OCI-LY1 (cell line): ENCODE measurements around the gene ZBTB8B.

Experiments used
- H2AFZ ChIP-seq: fragments of 200-600 bp; sonication (generic), shearing (Covaris generic); 2 replicates; pipeline ENCODE4 v1.6.0; 2014; ENCODE audit warnings: antibody characterized with exemption, mild to moderate bottlenecking, low read length
- H3F3A ChIP-seq: fragments of 200-600 bp; sonication (generic), shearing (Covaris generic); 2 replicates; pipeline ENCODE4 v1.6.0; 2014; ENCODE audit warnings: mild to moderate bottlenecking, antibody characterized with exemption, low read length, moderate library complexity; ENCODE audit not compliant: insufficient read depth
- H3K27ac ChIP-seq: fragments of 200-600 bp; sonication (generic); 2 replicates; pipeline ENCODE4 v1.5.1; 2014; ENCODE audit warnings: low read length, mixed run types, mild to moderate bottlenecking, low read depth; ENCODE audit not compliant: poor library complexity, severe bottlenecking
- H3K27me3 ChIP-seq: fragments of 200-600 bp; sonication (generic); 2 replicates; pipeline ENCODE4 v1.6.0; 2014; ENCODE audit warnings: antibody characterized with exemption, mild to moderate bottlenecking, low read length, moderate library complexity; ENCODE audit not compliant: insufficient read depth
- H3K36me3 ChIP-seq: fragments of 200-600 bp; sonication (generic); 2 replicates; pipeline ENCODE4 v1.6.1; 2014; ENCODE audit warnings: mild to moderate bottlenecking, antibody characterized with exemption, low read length, moderate library complexity, mixed read lengths; ENCODE audit not compliant: insufficient read depth
- H3K4me1 ChIP-seq: fragments of 200-600 bp; sonication (generic); 2 replicates; pipeline ENCODE4 v1.5.1; 2014; ENCODE audit warnings: mild to moderate bottlenecking, low read length, moderate library complexity; ENCODE audit not compliant: insufficient read depth, severe bottlenecking
- H3K4me2 ChIP-seq: fragments of 200-600 bp; sonication (generic), shearing (Covaris generic); 2 replicates; pipeline ENCODE4 v1.6.1; 2014; ENCODE audit warnings: low read length
- H3K4me3 ChIP-seq: fragments of 200-600 bp; sonication (generic); 2 replicates; pipeline ENCODE4 v1.5.1; 2014; ENCODE audit warnings: low read length, low read depth, mild to moderate bottlenecking, mixed read lengths; ENCODE audit not compliant: poor library complexity, severe bottlenecking
- H3K79me2 ChIP-seq: fragments of 200-600 bp; shearing (Covaris generic); 2 replicates; pipeline ENCODE4 v1.6.1; 2016; ENCODE audit warnings: mixed run types, low read length, mixed read lengths; ENCODE audit not compliant: insufficient read depth
- H3K9ac ChIP-seq: fragments of 200-600 bp; sonication (generic), shearing (Covaris generic); 2 replicates; pipeline ENCODE4 v1.6.1; 2014; ENCODE audit warnings: mild to moderate bottlenecking, low read length, mixed read lengths
- H3K9me2 ChIP-seq: fragments of 200-600 bp; sonication (generic), shearing (Covaris generic); 2 replicates; pipeline ENCODE4 v1.6.1; 2014; ENCODE audit warnings: low read depth, mild to moderate bottlenecking, low read length, mixed read lengths
- H3K9me3 ChIP-seq: fragments of 200-600 bp; shearing (Covaris generic); 2 replicates; pipeline ENCODE4 v1.6.1; 2014; ENCODE audit warnings: low read length, mixed read lengths
- H4K20me1 ChIP-seq: fragments of 200-600 bp; sonication (generic), shearing (Covaris generic); 2 replicates; pipeline ENCODE4 v1.6.0; 2016; ENCODE audit warnings: mild to moderate bottlenecking, low read length; ENCODE audit not compliant: insufficient read depth
- EZH2 ChIP-seq: fragments of 200-600 bp; sonication (generic), shearing (Covaris generic); IDR thresholded peaks from 2 replicates; pipeline ENCODE4 v1.8.0; 2017; ENCODE audit warnings: borderline replicate concordance, mixed run types, mild to moderate bottlenecking, antibody characterized with exemption, low read length, moderate library complexity, mixed read lengths
- TF ChIP-seq, protein P1 (sequence below): fragments of 200-600 bp; sonication (generic), shearing (Covaris generic); IDR thresholded peaks from 2 replicates; pipeline ENCODE4 v1.5.1; 2017; ENCODE audit warnings: mild to moderate bottlenecking, antibody characterized with exemption, low read length, moderate library complexity, mixed read lengths

The ZBTB8B gene

DNA sequence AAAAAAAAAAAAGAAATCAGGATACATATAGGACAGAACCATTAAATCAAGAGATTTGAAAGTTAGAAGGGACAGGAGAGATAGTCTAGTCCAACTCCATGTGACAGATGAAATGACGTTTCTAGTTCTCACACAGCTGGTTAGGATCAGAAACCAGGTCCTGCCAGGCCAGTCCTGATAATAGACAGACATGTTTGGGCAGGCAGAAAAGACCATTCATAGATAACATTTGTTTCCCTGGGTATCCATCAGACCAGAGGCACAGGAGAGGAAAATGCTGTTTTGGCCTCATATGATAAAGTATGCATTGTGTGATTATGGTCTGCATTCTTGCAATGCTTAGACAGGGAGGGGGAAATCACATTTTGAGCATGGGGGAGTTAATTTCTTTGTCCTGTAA lies 29.3 kb downstream of the ZBTB8B start:
- Histone ChIP-seq H3K4me2 (no peak overlapping the region), H3K27me3 (no peaks in the 10 kb centered on the region; the same call in 1 of the 2 replicates), H2AFZ (no peak overlapping the region)

DNA sequence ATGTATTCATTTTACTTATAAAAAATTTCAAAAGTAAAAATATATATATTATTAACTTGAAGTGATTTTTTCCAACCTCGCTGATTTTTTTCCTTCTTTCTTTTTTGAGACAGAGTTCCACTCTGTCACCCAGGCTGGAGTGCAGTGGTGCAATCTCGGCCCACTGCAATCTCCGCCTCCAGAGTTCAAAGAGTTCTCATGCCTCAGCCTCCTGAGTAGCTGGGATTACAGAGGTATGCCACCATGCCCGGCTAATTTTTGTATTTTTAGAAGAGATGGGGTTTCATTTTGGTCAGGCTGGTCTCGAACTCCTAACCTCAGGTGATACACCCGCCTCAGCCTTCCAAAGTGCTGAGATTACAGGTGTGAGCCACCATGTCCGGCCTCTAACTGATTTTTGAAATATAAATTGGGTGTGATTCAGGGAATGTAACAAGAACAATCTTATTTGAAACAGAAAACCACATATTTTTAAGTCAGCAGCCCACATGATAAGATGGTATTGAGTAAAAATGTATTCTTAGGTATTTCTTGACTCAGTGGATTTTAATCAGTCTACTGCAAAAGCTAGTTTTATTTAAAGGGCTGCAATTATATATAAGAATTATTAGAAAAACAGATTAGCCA lies 30.0 kb downstream of the ZBTB8B start:
- Histone ChIP-seq H3K9me2 (no peaks in the 10 kb centered on the region), H3F3A (no peaks in the 10 kb centered on the region), H3K4me2 (no peak overlapping the region), H3K9ac (no peak overlapping the region), H3K9me3 (no peaks in the 10 kb centered on the region), H3K4me3 (no peak overlapping the region), H3K4me1 (peaks cover under 1% of the 10 kb centered on the region), H3K27ac (no peak overlapping the region), H2AFZ (no peak overlapping the region), H4K20me1 (no peaks in the 10 kb centered on the region), H3K79me2 (no peaks in the 10 kb centered on the region), H3K27me3 (no peaks in the 10 kb centered on the region; the same call in 1 of the 2 replicates), H3K36me3 (no peaks in the 10 kb centered on the region)
- no peak for TF ChIP-seq EZH2
- TF ChIP-seq, protein P1, sequence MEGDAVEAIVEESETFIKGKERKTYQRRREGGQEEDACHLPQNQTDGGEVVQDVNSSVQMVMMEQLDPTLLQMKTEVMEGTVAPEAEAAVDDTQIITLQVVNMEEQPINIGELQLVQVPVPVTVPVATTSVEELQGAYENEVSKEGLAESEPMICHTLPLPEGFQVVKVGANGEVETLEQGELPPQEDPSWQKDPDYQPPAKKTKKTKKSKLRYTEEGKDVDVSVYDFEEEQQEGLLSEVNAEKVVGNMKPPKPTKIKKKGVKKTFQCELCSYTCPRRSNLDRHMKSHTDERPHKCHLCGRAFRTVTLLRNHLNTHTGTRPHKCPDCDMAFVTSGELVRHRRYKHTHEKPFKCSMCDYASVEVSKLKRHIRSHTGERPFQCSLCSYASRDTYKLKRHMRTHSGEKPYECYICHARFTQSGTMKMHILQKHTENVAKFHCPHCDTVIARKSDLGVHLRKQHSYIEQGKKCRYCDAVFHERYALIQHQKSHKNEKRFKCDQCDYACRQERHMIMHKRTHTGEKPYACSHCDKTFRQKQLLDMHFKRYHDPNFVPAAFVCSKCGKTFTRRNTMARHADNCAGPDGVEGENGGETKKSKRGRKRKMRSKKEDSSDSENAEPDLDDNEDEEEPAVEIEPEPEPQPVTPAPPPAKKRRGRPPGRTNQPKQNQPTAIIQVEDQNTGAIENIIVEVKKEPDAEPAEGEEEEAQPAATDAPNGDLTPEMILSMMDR: no peak

More for the DNA sequence above, 29.3 kb downstream of the ZBTB8B start:
- Histone ChIP-seq H3K79me2 (no peaks in the 10 kb centered on the region), H3K4me3 (no peak overlapping the region), H3K36me3 (no peaks in the 10 kb centered on the region), H3K9me2 (no peaks in the 10 kb centered on the region), H3K9me3 (no peaks in the 10 kb centered on the region), H3K9ac (no peak overlapping the region), H4K20me1 (no peaks in the 10 kb centered on the region), H3F3A (no peaks in the 10 kb centered on the region), H3K27ac (no peak overlapping the region), H3K4me1 (no peaks in the 10 kb centered on the region)
- TF ChIP-seq, protein P1: no peak
- no peak for TF ChIP-seq EZH2

DNA sequence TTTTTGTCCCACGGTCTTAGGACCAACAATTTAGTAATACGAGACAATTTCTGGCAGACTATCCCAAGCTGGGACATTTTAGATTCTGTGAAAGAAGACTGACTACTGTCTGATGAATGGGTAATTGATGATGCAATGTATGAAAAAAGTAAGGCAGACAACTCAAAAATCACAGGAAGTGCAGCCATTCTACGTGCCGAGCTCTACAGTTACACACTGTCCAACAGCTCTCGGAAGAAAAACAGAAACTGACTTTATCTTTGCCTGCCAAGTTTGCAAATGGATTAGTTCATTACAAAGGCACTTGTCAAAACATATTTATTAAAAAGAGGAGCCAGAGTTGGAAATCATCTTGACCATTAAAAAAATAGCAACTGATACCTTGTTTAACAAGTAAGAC lies 31.3 kb downstream of the ZBTB8B start:
- Histone ChIP-seq H3K4me1 (peaks cover 7% of the 10 kb centered on the region), H3K4me3 (no peak overlapping the region), H4K20me1 (no peaks in the 10 kb centered on the region), H3K9me2 (no peaks in the 10 kb centered on the region), H3K9me3 (no peaks in the 10 kb centered on the region), H3K9ac (no peak overlapping the region), H2AFZ (no peak overlapping the region), H3F3A (no peaks in the 10 kb centered on the region), H3K79me2 (no peaks in the 10 kb centered on the region), H3K36me3 (no peaks in the 10 kb centered on the region), H3K27me3 (peaks cover 2% of the 10 kb centered on the region), H3K4me2 (no peak overlapping the region), H3K27ac (no peak overlapping the region)
- TF ChIP-seq EZH2: no peak
- TF ChIP-seq, protein P1: no peak
